Testis (tissue), 3 donors: ENCODE measurements around the gene B3GLCT. TPM values are rescaled to one million over a fixed set of nuclear protein-coding genes. Genes with fewer than 3 reads are reported as not detected.

Experiments
- DNase-seq: peaks from one replicate; pipeline ENCODE4 v3.0.0-alpha.2; 2019
- H3K27ac ChIP-seq, 2 donors: fragments of 200-600 bp; sonication (generic); one replicate each; pipeline ENCODE4 v1.5.1; 2019
- H3K27me3 ChIP-seq: fragments of 200-600 bp; sonication (generic); one replicate; pipeline ENCODE4 v1.5.1; 2019
- H3K36me3 ChIP-seq: fragments of 200-600 bp; sonication (generic); one replicate; pipeline ENCODE4 v1.5.1; 2017; ENCODE audit warnings: low read depth; ENCODE audit errors: missing control alignments
- H3K4me1 ChIP-seq: fragments of 200-600 bp; sonication (generic); one replicate; pipeline ENCODE4 v1.5.1; 2019
- H3K4me3 ChIP-seq, 2 donors: fragments of 200-600 bp; sonication (generic); one replicate each; pipeline ENCODE4 v1.5.1; 2017 to 2019
- H3K9me3 ChIP-seq: fragments of 200-600 bp; sonication (generic); one replicate; pipeline ENCODE4 v1.5.1; 2017
- CTCF ChIP-seq, 3 experiments: fragments of 450-650 bp in 2 of 3; fragments of 200-600 bp in 1 of 3; sonication (generic) in 1 of 3; IDR thresholded peaks; one replicate each; pipeline ENCODE4 v1.5.1; 2016 to 2019; ENCODE audit warnings: antibody characterized with exemption in 3 of 3, mild to moderate bottlenecking in 2 of 3, moderate library complexity in 1 of 3
- POLR2A ChIP-seq: fragments of 450-650 bp; IDR thresholded peaks from one replicate; pipeline ENCODE4 v1.6.1; 2017; ENCODE audit warnings: antibody characterized with exemption, mild to moderate bottlenecking, moderate library complexity
- WGBS, 2 donors: methylation state at CpG; one replicate each; pipeline ENCODE4 v1.1.5; 2018; 5-methylcytosine and 5-hydroxymethylcytosine counted together
- intact Hi-C: fragments of 100-400 bp; cut with DNase I; formaldehyde crosslinking; loops from one replicate; pipeline ENCODE4 v1.15.1; 2023; ENCODE audit warnings: low total_unique reads
- polyA plus RNA-seq: library from polyadenylated mRNA; stranded (reverse); fragments of 350-450 nt; fragmentation: Illumina TruSeq; extraction: RNeasy Lipid Tissue Mini Kit (QIAGEN cat#74804); gene quantifications from one replicate; pipeline ENCODE4 v1.2.3, GENCODE V29; 2014; ENCODE audit warnings: low read depth, low replicate concordance; ENCODE audit not compliant: insufficient read depth
- total RNA-seq, 2 donors: library from RNA; depleted of rRNA; stranded (reverse); fragments of >200 nt; gene quantifications; one replicate each; pipeline ENCODE4 v1.2.3, GENCODE V29; 2016

The B3GLCT gene
- total and polyA plus RNA-seq, 3 donors from 2014 or later, result 6.1 to 14.7 (median 12.9) TPM

GRCh38 chr13:31274390-31274789 is 74.6 kb downstream of the B3GLCT start:
- no peaks in the 10 kb centered on the region for H3K9me3 ChIP-seq
- TF ChIP-seq POLR2A (no peak), CTCF (IDR thresholded peaks at IDR 0.05) (no peak)
- H3K27me3 ChIP-seq, result no peaks in the 10 kb centered on the region
- H3K4me3 ChIP-seq, result no peak overlapping the region
- 92 to 94% methylated on average over 4 of the region's 4 CpGs for WGBS, 2 donors
- intact Hi-C loops, result no loop called here
- no peak for DNase-seq
- no peak overlapping the region for H3K27ac ChIP-seq
- H3K36me3 ChIP-seq, result no peaks in the 10 kb centered on the region
- no peaks in the 10 kb centered on the region for H3K4me1 ChIP-seq

GRCh38 chr13:31276421-31276820 is 76.6 kb downstream of the B3GLCT start:
- TF ChIP-seq CTCF (IDR thresholded peaks at IDR 0.05) (no peak), POLR2A (no peak)
- no peaks in the 10 kb centered on the region for H3K4me1 ChIP-seq
- H3K36me3 ChIP-seq, result no peaks in the 10 kb centered on the region
- no peaks in the 10 kb centered on the region for H3K9me3 ChIP-seq
- H3K4me3 ChIP-seq, result no peak overlapping the region
- DNase-seq, result no peak
- H3K27me3 ChIP-seq, result no peaks in the 10 kb centered on the region
- intact Hi-C loops, result no loop called here
- 92 to 93% methylated on average over 5 of the region's 5 CpGs for WGBS, 2 donors
- H3K27ac ChIP-seq, result no peak overlapping the region

DNA sequence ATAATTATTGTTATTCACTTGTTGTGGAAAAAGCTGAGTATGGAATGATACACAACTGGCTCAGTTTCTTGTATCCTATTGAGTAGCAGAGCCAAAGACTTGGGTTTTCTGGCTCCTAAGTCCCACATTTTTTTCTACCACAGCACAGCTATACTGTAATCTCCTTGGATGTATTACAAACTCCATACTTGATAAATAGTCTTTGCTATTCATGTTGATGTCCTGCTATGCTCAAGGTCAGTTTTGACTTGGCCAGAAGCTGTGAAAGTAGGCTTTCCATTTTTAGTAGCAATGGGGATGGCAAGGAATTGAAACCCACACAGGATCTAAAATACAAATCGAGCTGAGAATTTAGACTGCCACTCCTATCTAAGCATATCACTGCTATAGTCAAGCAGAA is 79.1 kb downstream of the B3GLCT start:
- intact Hi-C loops, result no loop called here
- Histone ChIP-seq H3K27ac (no peak overlapping the region), H3K9me3 (no peaks in the 10 kb centered on the region), H3K4me3 (no peak overlapping the region), H3K27me3 (no peaks in the 10 kb centered on the region), H3K4me1 (no peaks in the 10 kb centered on the region), H3K36me3 (no peaks in the 10 kb centered on the region)
- TF ChIP-seq CTCF (IDR thresholded peaks at IDR 0.05) (no peak), POLR2A (no peak)
- DNase-seq, result no peak
- 66 to 68% methylated on average over 1 of the region's 1 CpG for WGBS, 2 donors

DNA sequence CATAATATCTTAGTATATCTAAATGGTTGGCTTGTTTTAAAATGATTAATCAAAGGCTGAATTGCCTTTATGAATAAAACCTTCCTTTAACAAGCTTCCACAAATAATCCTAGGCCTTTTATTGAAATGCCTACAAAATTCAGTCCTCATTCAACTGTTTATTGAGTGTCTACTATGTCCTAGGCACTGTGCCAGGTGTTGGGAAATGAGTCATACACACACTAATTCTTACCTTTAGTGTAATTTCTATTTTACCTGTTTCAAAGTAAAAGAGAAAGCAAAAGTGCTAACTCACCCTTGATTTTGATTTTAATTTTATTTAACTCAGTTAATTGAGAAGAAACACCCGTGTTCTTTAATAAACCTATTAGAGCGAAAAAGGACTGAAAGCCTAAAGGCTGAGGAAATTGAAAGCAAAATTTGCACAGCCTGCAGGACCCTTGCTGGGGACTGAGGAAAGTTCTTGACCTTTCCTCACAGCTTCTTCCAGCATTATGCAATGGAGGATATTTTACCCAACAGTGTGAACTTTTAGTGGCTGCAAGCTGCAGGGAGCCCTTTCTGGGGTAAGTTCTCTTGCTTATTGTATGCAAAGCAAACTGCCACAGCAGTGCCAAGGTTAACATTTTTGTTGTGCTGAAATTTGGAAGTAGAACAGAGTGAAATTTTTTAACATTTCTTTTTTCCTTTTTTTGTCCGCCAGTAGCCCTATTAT is 83.1 kb downstream of the B3GLCT start:
- H3K27me3 ChIP-seq, result no peaks in the 10 kb centered on the region
- no peaks in the 10 kb centered on the region for H3K36me3 ChIP-seq
- H3K4me3 ChIP-seq, result no peak overlapping the region
- H3K4me1 ChIP-seq, result no peaks in the 10 kb centered on the region
- intact Hi-C loops, result no loop called here
- TF ChIP-seq POLR2A, result no peak
- no peak for TF ChIP-seq CTCF (IDR thresholded peaks at IDR 0.05)
- no peak overlapping the region for H3K27ac ChIP-seq
- DNase-seq, result no peak
- WGBS, 2 donors, result 87 to 93% methylated on average over 3 of the region's 3 CpGs
- H3K9me3 ChIP-seq, result no peaks in the 10 kb centered on the region

- no peaks in the 10 kb centered on the region for H3K9me3 ChIP-seq
- H3K4me1 ChIP-seq, result no peaks in the 10 kb centered on the region
- no peak overlapping the region for H3K27ac ChIP-seq
- intact Hi-C loops, result no loop called here
- no peak for TF ChIP-seq POLR2A
- no peak for TF ChIP-seq CTCF (IDR thresholded peaks at IDR 0.05)
- DNase-seq, result no peak
- H3K4me3 ChIP-seq, result no peak overlapping the region
- H3K36me3 ChIP-seq, result no peaks in the 10 kb centered on the region
- 89 to 96% methylated on average over 2 of the region's 2 CpGs for WGBS, 2 donors
- no peaks in the 10 kb centered on the region for H3K27me3 ChIP-seq
Measured at GRCh38 chr13:31286930-31287329, 87.2 kb downstream of the B3GLCT start.
